ENCODE measurements around the gene DDX47. TPM values are rescaled to one million over a fixed set of nuclear protein-coding genes. Genes with fewer than 3 reads are reported as not detected.

The DDX47 gene
- total and polyA plus RNA-seq, 10 of the 15 experiments (the other 5 are each of a cell fraction or from before 2014, with no cell fraction given): 84.8 to 266 (median 120) TPM

DNA sequence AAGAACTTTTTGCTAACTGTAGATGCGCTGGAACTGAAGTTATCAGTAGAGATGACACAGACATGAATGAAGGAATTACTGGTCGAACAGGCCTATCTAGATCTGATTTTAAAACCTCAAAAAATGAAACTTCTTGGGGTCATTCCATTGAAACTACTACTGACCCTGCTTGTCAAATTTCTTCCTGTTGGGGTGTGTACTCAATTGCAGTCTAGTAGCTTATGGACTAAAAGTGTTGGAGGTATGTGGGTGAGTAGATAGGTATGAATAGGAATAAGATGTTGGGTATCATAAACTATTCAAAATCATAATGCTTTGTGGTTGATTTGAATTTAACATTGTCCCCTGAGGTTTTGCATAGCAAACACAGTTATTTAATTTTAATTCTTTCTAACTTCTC lies 18.5 kb upstream of the DDX47 start:
- POLR2A ChIA-PET: interaction anchor here (1.3 kb wide), 1 partner anchor 8 kb away, joined by 3 read pairs; no protein-coding TSS in a partner anchor
- no TSS peak for BruUV-seq (replicated peaks)

More for the DNA sequence above, 18.5 kb upstream of the DDX47 start:
- Histone ChIP-seq H3K27me3 (replicated peaks in 1 of 2; ENCODE audit: control insufficient read depth in 2 of 2, insufficient read depth in 2 of 2, low read length in 1 of 2) (no peaks in the 10 kb centered on the region), H3K9me3 (replicated peaks; ENCODE audit: control insufficient read depth, insufficient read depth, low read length) (no peaks in the 10 kb centered on the region), H3K9ac (ENCODE audit: control insufficient read depth, insufficient read depth, low read length) (no peak overlapping the region), H3K36me3 (ENCODE audit: control insufficient read depth in 2 of 2, insufficient read depth in 2 of 2, low read length in 1 of 2) (no peaks in the 10 kb centered on the region), H4K20me1 (ENCODE audit: control insufficient read depth, insufficient read depth) (no peaks in the 10 kb centered on the region), H3K4me1 (ENCODE audit: control insufficient read depth, insufficient read depth, low read length) (no peaks in the 10 kb centered on the region), H3K4me2 (ENCODE audit: control insufficient read depth, insufficient read depth) (no peak overlapping the region), H3K27ac (ENCODE audit: control insufficient read depth, insufficient read depth) (no peak overlapping the region), H2AFZ (ENCODE audit: control insufficient read depth, low read depth, low read length) (no peak overlapping the region), H3K79me2 (ENCODE audit: control insufficient read depth, insufficient read depth, low read length) (no peaks in the 10 kb centered on the region), H3K4me3 (no peak overlapping the region)
- intact Hi-C loops (cut with micrococcal nuclease; ENCODE audit: unreplicated experiment): no loop called here
- FAIRE-seq: no peak
- in situ Hi-C loops (cut with MboI): loop anchor here (5.0 kb wide), 1 partner anchor 413 kb away; no protein-coding TSS in a partner anchor
- 98% methylated on average over 2 of the region's 2 CpGs for WGBS (ENCODE audit: insufficient coverage, insufficient replicate concordance, low lambda C conversion rate, missing lambda C conversion rate)
- CTCF ChIA-PET: interaction anchor here (0.7 to 1.1 kb wide), 3 partner anchors 8 to 58 kb away, joined by 3 to 4 read pairs (median 3); no protein-coding TSS in a partner anchor
- DNase-seq (ENCODE audit: low read depth, low spot score): no peak
- SMC1A ChIA-PET (ENCODE audit: uncharacterized antibody, unreplicated experiment): interaction anchor here (1.1 to 2.3 kb wide), 3 partner anchors 8 to 122 kb away, joined by 3 to 7 read pairs (median 3); no protein-coding TSS in a partner anchor
- ATAC-seq: no peak
- RAD21 ChIA-PET (ENCODE audit: unreplicated experiment): interaction anchor here (1.6 kb wide), 1 partner anchor 9 kb away, joined by 3 read pairs; no protein-coding TSS in a partner anchor
- TF ChIP-seq NR2C1 (IDR thresholded peaks at IDR 0.05) (no peak), MAX (IDR thresholded peaks at IDR 0.05; ENCODE audit: low read depth, low read length) (no peak), EZH2 (IDR thresholded peaks at IDR 0.05; ENCODE audit: borderline replicate concordance, control insufficient read depth, low read depth, low read length) (no peak), IKZF2 (IDR thresholded peaks at IDR 0.05) (no peak), CHD4 (IDR thresholded peaks at IDR 0.05) (no peak), NRF1 (conservative IDR thresholded peaks at IDR 0.05; ENCODE audit: low read depth, low read length) (no peak), CBFB (IDR thresholded peaks at IDR 0.05; ENCODE audit: low read depth) (no peak), USF2 (IDR thresholded peaks at IDR 0.05; ENCODE audit: borderline replicate concordance, low read depth, low read length) (no peak), SRF (IDR thresholded peaks at IDR 0.05; ENCODE audit: low read depth in 2 of 2, low read length in 2 of 2) (no peak), GATAD2B (conservative IDR thresholded peaks at IDR 0.05; ENCODE audit: low read depth) (no peak), FOXK2 (IDR thresholded peaks at IDR 0.05) (no peak), CEBPZ (IDR thresholded peaks at IDR 0.05; ENCODE audit: low read depth, low read length) (no peak), POLR2AphosphoS2 (IDR thresholded peaks at IDR 0.05; ENCODE audit: low read depth, low read length) (no peak), SREBF1 (IDR thresholded peaks at IDR 0.05; ENCODE audit: low read length) (no peak), NR2F1 (conservative IDR thresholded peaks at IDR 0.05) (no peak)
- TF ChIP-seq, protein P1, sequence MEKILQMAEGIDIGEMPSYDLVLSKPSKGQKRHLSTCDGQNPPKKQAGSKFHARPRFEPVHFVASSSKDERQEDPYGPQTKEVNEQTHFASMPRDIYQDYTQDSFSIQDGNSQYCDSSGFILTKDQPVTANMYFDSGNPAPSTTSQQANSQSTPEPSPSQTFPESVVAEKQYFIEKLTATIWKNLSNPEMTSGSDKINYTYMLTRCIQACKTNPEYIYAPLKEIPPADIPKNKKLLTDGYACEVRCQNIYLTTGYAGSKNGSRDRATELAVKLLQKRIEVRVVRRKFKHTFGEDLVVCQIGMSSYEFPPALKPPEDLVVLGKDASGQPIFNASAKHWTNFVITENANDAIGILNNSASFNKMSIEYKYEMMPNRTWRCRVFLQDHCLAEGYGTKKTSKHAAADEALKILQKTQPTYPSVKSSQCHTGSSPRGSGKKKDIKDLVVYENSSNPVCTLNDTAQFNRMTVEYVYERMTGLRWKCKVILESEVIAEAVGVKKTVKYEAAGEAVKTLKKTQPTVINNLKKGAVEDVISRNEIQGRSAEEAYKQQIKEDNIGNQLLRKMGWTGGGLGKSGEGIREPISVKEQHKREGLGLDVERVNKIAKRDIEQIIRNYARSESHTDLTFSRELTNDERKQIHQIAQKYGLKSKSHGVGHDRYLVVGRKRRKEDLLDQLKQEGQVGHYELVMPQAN (conservative IDR thresholded peaks at IDR 0.05): no peak
- TF ChIP-seq, protein P2, sequence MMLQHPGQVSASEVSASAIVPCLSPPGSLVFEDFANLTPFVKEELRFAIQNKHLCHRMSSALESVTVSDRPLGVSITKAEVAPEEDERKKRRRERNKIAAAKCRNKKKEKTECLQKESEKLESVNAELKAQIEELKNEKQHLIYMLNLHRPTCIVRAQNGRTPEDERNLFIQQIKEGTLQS (IDR thresholded peaks at IDR 0.05; ENCODE audit: borderline replicate concordance, extremely low read depth, low read depth, low read length): no peak

All from GM12878 (cell line).